ENCODE measurements around the gene BATF3.

BATF3 gene

GRCh38 chr1:212649020-212649419, 50.6 kb downstream of the BATF3 start:
- Histone ChIP-seq H3K4me1 (ENCODE audit: control insufficient read depth in 5 of 5, insufficient read depth in 5 of 5, low read length in 5 of 5) (peaks cover 0 to 16% (median 12%) of the 10 kb centered on the region in 5 donors), H3K27me3 (ENCODE audit: control insufficient read depth in 5 of 5, insufficient read depth in 4 of 5, low read length in 5 of 5) (no peaks in the 10 kb centered on the region), H3K9me3 (ENCODE audit: control insufficient read depth in 5 of 5, low read length in 5 of 5) (no peaks in the 10 kb centered on the region), H3K36me3 (ENCODE audit: control insufficient read depth in 5 of 5, insufficient read depth in 5 of 5, low read length in 5 of 5) (no peaks in the 10 kb centered on the region), H3K27ac (ENCODE audit: low read depth, low read length) (no peak overlapping the region), H3K4me3 (ENCODE audit: low read depth in 1 of 5, low read length in 5 of 5) (no peak overlapping the region), H3K9ac (ENCODE audit: low read length in 5 of 5) (no peak overlapping the region)

GRCh38 chr1:212648431-212648830, 51.2 kb downstream of the BATF3 start:
- Histone ChIP-seq H3K4me1 (ENCODE audit: control insufficient read depth in 5 of 5, insufficient read depth in 5 of 5, low read length in 5 of 5) (peaks cover 0 to 16% (median 14%) of the 10 kb centered on the region in 5 donors), H3K27me3 (ENCODE audit: control insufficient read depth in 5 of 5, insufficient read depth in 4 of 5, low read length in 5 of 5) (peaks cover 0 to 3% (median 0%) of the 10 kb centered on the region in 5 donors), H3K9me3 (ENCODE audit: control insufficient read depth in 5 of 5, low read length in 5 of 5) (no peaks in the 10 kb centered on the region), H3K9ac (ENCODE audit: low read length in 5 of 5) (no peak overlapping the region), H3K4me3 (ENCODE audit: low read depth in 1 of 5, low read length in 5 of 5) (no peak overlapping the region), H3K36me3 (ENCODE audit: control insufficient read depth in 5 of 5, insufficient read depth in 5 of 5, low read length in 5 of 5) (no peaks in the 10 kb centered on the region), H3K27ac (ENCODE audit: low read depth, low read length) (no peak overlapping the region)

GRCh38 chr1:212647004-212647403, 52.6 kb downstream of the BATF3 start:
- no peak overlapping the region for H3K27ac ChIP-seq (ENCODE audit: low read depth, low read length)
- H3K9ac ChIP-seq (ENCODE audit: low read length in 5 of 5), result no peak overlapping the region
- H3K36me3 ChIP-seq (ENCODE audit: control insufficient read depth in 5 of 5, insufficient read depth in 5 of 5, low read length in 5 of 5), result no peaks in the 10 kb centered on the region
- H3K9me3 ChIP-seq (ENCODE audit: control insufficient read depth in 5 of 5, low read length in 5 of 5), result no peaks in the 10 kb centered on the region
- H3K4me3 ChIP-seq (ENCODE audit: low read depth in 1 of 5, low read length in 5 of 5), result no peak overlapping the region
- H3K27me3 ChIP-seq (ENCODE audit: control insufficient read depth in 5 of 5, insufficient read depth in 4 of 5, low read length in 5 of 5), result peaks cover 0 to 3% (median 0%) of the 10 kb centered on the region in 5 donors
- peaks cover 0 to 16% (median 13%) of the 10 kb centered on the region in 5 donors for H3K4me1 ChIP-seq (ENCODE audit: control insufficient read depth in 5 of 5, insufficient read depth in 5 of 5, low read length in 5 of 5)

- Histone ChIP-seq H3K9me3 (ENCODE audit: control insufficient read depth in 5 of 5, low read length in 5 of 5) (no peaks in the 10 kb centered on the region), H3K27ac (ENCODE audit: low read depth, low read length) (no peak overlapping the region), H3K9ac (ENCODE audit: low read length in 5 of 5) (no peak overlapping the region), H3K4me3 (ENCODE audit: low read depth in 1 of 5, low read length in 5 of 5) (no peak overlapping the region), H3K27me3 (ENCODE audit: control insufficient read depth in 5 of 5, insufficient read depth in 4 of 5, low read length in 5 of 5) (peaks cover 0 to 3% (median 0%) of the 10 kb centered on the region in 5 donors), H3K4me1 (ENCODE audit: control insufficient read depth in 5 of 5, insufficient read depth in 5 of 5, low read length in 5 of 5) (peaks cover 0 to 15% (median 9%) of the 10 kb centered on the region in 5 donors), H3K36me3 (ENCODE audit: control insufficient read depth in 5 of 5, insufficient read depth in 5 of 5, low read length in 5 of 5) (no peaks in the 10 kb centered on the region)
Observed at GRCh38 chr1:212646588-212646987, 53.1 kb downstream of the BATF3 start.

GRCh38 chr1:212645546-212646543, 53.8 kb downstream of the BATF3 start:
- Histone ChIP-seq H3K4me3 (ENCODE audit: low read depth in 1 of 5, low read length in 5 of 5) (no peak overlapping the region), H3K27me3 (ENCODE audit: control insufficient read depth in 5 of 5, insufficient read depth in 4 of 5, low read length in 5 of 5) (peaks cover 0 to 3% (median 0%) of the 10 kb centered on the region in 5 donors), H3K9me3 (ENCODE audit: control insufficient read depth in 5 of 5, low read length in 5 of 5) (no peaks in the 10 kb centered on the region), H3K9ac (ENCODE audit: low read length in 5 of 5) (no peak overlapping the region), H3K27ac (ENCODE audit: low read depth, low read length) (no peak overlapping the region), H3K4me1 (ENCODE audit: control insufficient read depth in 5 of 5, insufficient read depth in 5 of 5, low read length in 5 of 5) (peaks cover 0 to 15% (median 1%) of the 10 kb centered on the region in 5 donors), H3K36me3 (ENCODE audit: control insufficient read depth in 5 of 5, insufficient read depth in 5 of 5, low read length in 5 of 5) (no peaks in the 10 kb centered on the region)

GRCh38 chr1:212644866-212645545, 54.6 kb downstream of the BATF3 start:
- Histone ChIP-seq H3K27ac (ENCODE audit: low read depth, low read length) (no peak overlapping the region), H3K9ac (ENCODE audit: low read length in 5 of 5) (no peak overlapping the region), H3K9me3 (ENCODE audit: control insufficient read depth in 5 of 5, low read length in 5 of 5) (peaks cover 0 to 6% (median 0%) of the 10 kb centered on the region in 5 donors), H3K36me3 (ENCODE audit: control insufficient read depth in 5 of 5, insufficient read depth in 5 of 5, low read length in 5 of 5) (no peaks in the 10 kb centered on the region), H3K4me3 (ENCODE audit: low read depth in 1 of 5, low read length in 5 of 5) (no peak overlapping the region), H3K27me3 (ENCODE audit: control insufficient read depth in 5 of 5, insufficient read depth in 4 of 5, low read length in 5 of 5) (peaks cover 0 to 3% (median 0%) of the 10 kb centered on the region in 5 donors), H3K4me1 (ENCODE audit: control insufficient read depth in 5 of 5, insufficient read depth in 5 of 5, low read length in 5 of 5) (peaks cover 0 to 15% (median 0%) of the 10 kb centered on the region in 5 donors)

GRCh38 chr1:212643877-212644276, 55.8 kb downstream of the BATF3 start:
- Histone ChIP-seq H3K9ac (ENCODE audit: low read length in 5 of 5) (no peak overlapping the region), H3K4me3 (ENCODE audit: low read depth in 1 of 5, low read length in 5 of 5) (no peak overlapping the region), H3K27ac (ENCODE audit: low read depth, low read length) (no peak overlapping the region), H3K36me3 (ENCODE audit: control insufficient read depth in 5 of 5, insufficient read depth in 5 of 5, low read length in 5 of 5) (no peaks in the 10 kb centered on the region), H3K4me1 (ENCODE audit: control insufficient read depth in 5 of 5, insufficient read depth in 5 of 5, low read length in 5 of 5) (peaks cover 0 to 20% (median under 1%) of the 10 kb centered on the region in 5 donors), H3K27me3 (ENCODE audit: control insufficient read depth in 5 of 5, insufficient read depth in 4 of 5, low read length in 5 of 5) (peaks cover 0 to 3% (median 0%) of the 10 kb centered on the region in 5 donors), H3K9me3 (ENCODE audit: control insufficient read depth in 5 of 5, low read length in 5 of 5) (peaks cover 0 to 6% (median 0%) of the 10 kb centered on the region in 5 donors)

- H3K9ac ChIP-seq (ENCODE audit: low read length in 5 of 5), result no peak overlapping the region
- peaks cover 2 to 36% (median 15%) of the 10 kb centered on the region in 5 donors for H3K4me1 ChIP-seq (ENCODE audit: control insufficient read depth in 5 of 5, insufficient read depth in 5 of 5, low read length in 5 of 5)
- H3K27ac ChIP-seq (ENCODE audit: low read depth, low read length), result no peak overlapping the region
- H3K9me3 ChIP-seq (ENCODE audit: control insufficient read depth in 5 of 5, low read length in 5 of 5), result peaks cover 0 to 6% (median 0%) of the 10 kb centered on the region in 5 donors
- no peak overlapping the region for H3K4me3 ChIP-seq (ENCODE audit: low read depth in 1 of 5, low read length in 5 of 5)
- no peaks in the 10 kb centered on the region for H3K36me3 ChIP-seq (ENCODE audit: control insufficient read depth in 5 of 5, insufficient read depth in 5 of 5, low read length in 5 of 5)
- H3K27me3 ChIP-seq (ENCODE audit: control insufficient read depth in 5 of 5, insufficient read depth in 4 of 5, low read length in 5 of 5), result peaks cover 0 to 3% (median 0%) of the 10 kb centered on the region in 5 donors
Observed at GRCh38 chr1:212641956-212642355, 57.7 kb downstream of the BATF3 start.

GRCh38 chr1:212640223-212640878, 59.3 kb downstream of the BATF3 start:
- Histone ChIP-seq H3K27ac (ENCODE audit: low read depth, low read length) (no peak overlapping the region), H3K9me3 (ENCODE audit: control insufficient read depth in 5 of 5, low read length in 5 of 5) (peaks cover 0 to 6% (median 0%) of the 10 kb centered on the region in 5 donors), H3K27me3 (ENCODE audit: control insufficient read depth in 5 of 5, insufficient read depth in 4 of 5, low read length in 5 of 5) (peaks cover 0 to 3% (median 0%) of the 10 kb centered on the region in 5 donors), H3K9ac (ENCODE audit: low read length in 5 of 5) (no peak overlapping the region), H3K36me3 (ENCODE audit: control insufficient read depth in 5 of 5, insufficient read depth in 5 of 5, low read length in 5 of 5) (no peaks in the 10 kb centered on the region), H3K4me1 (ENCODE audit: control insufficient read depth in 5 of 5, insufficient read depth in 5 of 5, low read length in 5 of 5) (peaks cover 10 to 53% (median 29%) of the 10 kb centered on the region in 5 donors), H3K4me3 (ENCODE audit: low read depth in 1 of 5, low read length in 5 of 5) (no peak overlapping the region)
